Measurements from ENCODE around the gene PRKAR2B.

Gene PRKAR2B

DNA sequence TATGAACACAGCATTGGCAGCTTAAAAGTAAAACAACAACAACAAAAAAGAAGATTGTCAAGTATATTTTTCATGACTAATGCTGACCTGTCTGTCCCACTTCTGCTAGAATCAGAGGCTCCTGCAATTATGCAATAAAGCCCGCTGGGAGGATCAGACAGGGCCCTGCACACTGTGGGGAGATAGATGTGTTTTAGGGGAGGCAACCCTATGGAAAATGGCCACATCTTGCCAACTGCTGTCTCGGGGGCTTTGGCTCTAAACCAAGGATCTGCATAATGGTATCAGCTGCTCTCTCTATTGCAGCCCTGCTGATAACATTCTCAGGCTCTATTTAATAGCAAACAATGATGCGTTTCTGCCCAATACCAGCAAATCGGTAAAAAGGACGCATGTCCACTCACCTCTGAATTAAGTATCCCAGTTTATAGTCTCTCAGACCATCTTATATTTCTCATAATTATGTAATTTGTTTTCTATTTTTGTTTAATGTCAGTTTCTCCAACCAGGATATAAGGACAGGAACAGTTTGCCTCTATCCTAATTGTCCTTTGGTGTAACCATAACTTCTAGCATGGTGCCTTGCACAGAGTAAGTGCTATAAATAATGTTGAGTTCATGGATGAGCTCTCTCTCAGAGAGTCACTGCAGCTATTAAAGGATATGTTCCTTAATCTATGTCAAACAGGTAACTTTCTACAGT, 15.3 kb upstream of the PRKAR2B start:
- no peak overlapping the region for H3K4me3 ChIP-seq (ENCODE audit: low read depth, low read length)
- no peaks in the 10 kb centered on the region for H3K27me3 ChIP-seq (replicated peaks)
- no peak overlapping the region for H3K27ac ChIP-seq
- in situ Hi-C loops (cut with HindIII; ENCODE audit: low pct_ligation_motif_present, low sequenced_read_pairs): no loop called here
- no peak for TF ChIP-seq CTCF (IDR thresholded peaks at IDR 0.05; ENCODE audit: low read depth, low read length, missing control alignments)
- DNase-seq: no peak
- no peaks in the 10 kb centered on the region for H3K36me3 ChIP-seq (replicated peaks)

GRCh38 chr7:107029764-107030286, 14.7 kb upstream of the PRKAR2B start:
- TF ChIP-seq CTCF (IDR thresholded peaks at IDR 0.05; ENCODE audit: low read depth, low read length, missing control alignments): no peak
- Histone ChIP-seq H3K36me3 (replicated peaks) (no peaks in the 10 kb centered on the region), H3K27me3 (replicated peaks) (no peaks in the 10 kb centered on the region), H3K27ac (no peak overlapping the region), H3K4me3 (ENCODE audit: low read depth, low read length) (no peak overlapping the region)
- in situ Hi-C loops (cut with HindIII; ENCODE audit: low pct_ligation_motif_present, low sequenced_read_pairs): no loop called here
- DNase-seq: no peak

DNA sequence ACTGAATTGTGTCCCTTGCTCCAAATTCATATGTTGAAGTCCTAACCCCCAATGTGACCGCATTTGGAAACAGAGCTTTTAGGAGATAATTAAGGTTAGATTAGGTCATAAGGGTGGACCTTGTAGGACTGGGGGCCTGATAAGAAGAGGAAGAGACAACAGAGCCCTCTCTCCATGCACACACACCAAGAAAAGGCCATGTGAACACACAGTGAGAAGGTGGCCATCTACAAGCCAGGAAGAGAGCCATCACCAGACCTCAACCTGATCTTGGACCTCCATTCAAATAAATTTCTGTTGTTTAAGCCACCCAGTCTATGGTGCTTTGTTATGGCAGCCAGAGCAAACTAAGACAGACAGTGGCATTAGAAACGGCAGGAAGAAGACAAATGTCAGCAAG, 12.5 kb upstream of the PRKAR2B start:
- TF ChIP-seq CTCF (IDR thresholded peaks at IDR 0.05; ENCODE audit: low read depth, low read length, missing control alignments): no peak
- in situ Hi-C loops (cut with HindIII; ENCODE audit: low pct_ligation_motif_present, low sequenced_read_pairs): no loop called here
- no peaks in the 10 kb centered on the region for H3K27me3 ChIP-seq (replicated peaks)
- no peak overlapping the region for H3K4me3 ChIP-seq (ENCODE audit: low read depth, low read length)
- no peaks in the 10 kb centered on the region for H3K36me3 ChIP-seq (replicated peaks)
- H3K27ac ChIP-seq: no peak overlapping the region
- no peak for DNase-seq

GRCh38 chr7:107032720-107033438, 11.6 kb upstream of the PRKAR2B start:
- Histone ChIP-seq H3K27me3 (replicated peaks) (no peaks in the 10 kb centered on the region), H3K4me3 (ENCODE audit: low read depth, low read length) (no peak overlapping the region), H3K36me3 (replicated peaks) (no peaks in the 10 kb centered on the region), H3K27ac (no peak overlapping the region)
- DNase-seq: no peak
- TF ChIP-seq CTCF (IDR thresholded peaks at IDR 0.05; ENCODE audit: low read depth, low read length, missing control alignments): no peak
- in situ Hi-C loops (cut with HindIII; ENCODE audit: low pct_ligation_motif_present, low sequenced_read_pairs): no loop called here

- TF ChIP-seq CTCF (IDR thresholded peaks at IDR 0.05; ENCODE audit: low read depth, low read length, missing control alignments): no peak
- DNase-seq: no peak
- in situ Hi-C loops (cut with HindIII; ENCODE audit: low pct_ligation_motif_present, low sequenced_read_pairs): no loop called here
- H3K36me3 ChIP-seq (replicated peaks): no peaks in the 10 kb centered on the region
- H3K27me3 ChIP-seq (replicated peaks): no peaks in the 10 kb centered on the region
- no peak overlapping the region for H3K27ac ChIP-seq
- no peak overlapping the region for H3K4me3 ChIP-seq (ENCODE audit: low read depth, low read length)
Measured at GRCh38 chr7:107034553-107034952, 10.0 kb upstream of the PRKAR2B start.
